Measurements from ENCODE around the gene EP300.

Gene EP300

DNA sequence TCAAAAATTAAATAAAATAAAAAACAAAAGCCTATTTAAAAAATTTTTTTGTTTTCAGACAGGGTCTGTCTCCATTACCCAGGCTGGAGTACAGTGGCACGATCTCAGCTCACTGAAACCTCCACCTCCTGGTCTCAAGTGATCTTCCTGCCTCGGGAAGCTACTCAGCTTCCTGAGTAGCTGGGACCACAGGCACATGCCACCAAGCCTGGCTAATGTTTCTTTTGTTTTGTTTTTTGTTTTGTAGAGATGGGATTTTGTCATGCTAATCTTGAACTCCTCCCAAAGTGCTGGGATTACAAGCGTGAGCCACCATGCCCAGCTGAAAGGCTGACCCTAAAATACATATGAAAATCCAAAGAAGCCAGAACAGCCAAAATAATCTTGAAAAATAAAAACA is 92.3 kb downstream of the EP300 start:
- 0 out of 2 replicates have a peak overlapping the region, but pooled peaks have one; percentile 6 for H3K9ac ChIP-seq (ENCODE audit: low read depth, low read length)
- no peaks in the 10 kb centered on the region for H3K9me3 ChIP-seq (ENCODE audit: insufficient read depth, low read depth, low read length)
- H3K36me3 ChIP-seq (ENCODE audit: insufficient read depth, low read length) = peaks cover 10% of the 10 kb centered on the region
- H3K4me3 ChIP-seq (ENCODE audit: low read length) = no peak overlapping the region
- no peaks in the 10 kb centered on the region for H3K27me3 ChIP-seq (ENCODE audit: insufficient read depth, low read length)
- H3K27ac ChIP-seq (ENCODE audit: low read depth, low read length) = peak overlapping the region; percentile 82
- WGBS = 8% methylated on average over 3 of the region's 3 CpGs
- peaks cover 13% of the 10 kb centered on the region for H3K4me1 ChIP-seq (ENCODE audit: insufficient read depth, low read length)

DNA sequence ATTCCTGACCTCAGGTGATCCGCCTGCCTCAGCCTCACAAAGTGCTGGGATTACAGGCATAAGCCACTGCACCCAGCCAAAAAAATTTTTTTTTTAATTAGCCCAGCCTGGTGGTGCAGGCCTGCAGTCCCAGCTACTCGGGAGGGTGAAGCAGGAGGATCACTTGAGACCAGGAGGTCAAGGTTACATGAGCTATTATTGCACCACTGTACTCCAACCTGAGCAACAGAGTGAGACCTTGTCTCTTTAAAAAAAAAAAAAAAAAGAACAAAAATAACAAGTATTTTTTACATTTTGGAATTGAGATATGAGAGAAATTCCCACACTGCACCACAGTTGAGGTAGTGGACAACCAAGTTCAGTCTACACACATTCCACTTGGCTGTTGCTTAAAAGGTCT is 99.1 kb downstream of the EP300 start:
- 93% methylated on average over 2 of the region's 2 CpGs for WGBS
- Histone ChIP-seq H3K36me3 (ENCODE audit: insufficient read depth, low read length) (no peaks in the 10 kb centered on the region), H3K9me3 (ENCODE audit: insufficient read depth, low read depth, low read length) (no peaks in the 10 kb centered on the region), H3K27me3 (ENCODE audit: insufficient read depth, low read length) (peaks cover 8% of the 10 kb centered on the region), H3K4me3 (ENCODE audit: low read length) (no peak overlapping the region), H3K27ac (ENCODE audit: low read depth, low read length) (no peak overlapping the region), H3K4me1 (ENCODE audit: insufficient read depth, low read length) (no peaks in the 10 kb centered on the region), H3K9ac (ENCODE audit: low read depth, low read length) (no peak overlapping the region)

GRCh38 chr22:41193829-41194228 is 101.4 kb downstream of the EP300 start:
- H3K36me3 ChIP-seq (ENCODE audit: insufficient read depth, low read length) = no peaks in the 10 kb centered on the region
- WGBS = 95% methylated on average over 6 of the region's 6 CpGs
- no peak overlapping the region for H3K4me3 ChIP-seq (ENCODE audit: low read length)
- no peak overlapping the region for H3K27ac ChIP-seq (ENCODE audit: low read depth, low read length)
- no peaks in the 10 kb centered on the region for H3K9me3 ChIP-seq (ENCODE audit: insufficient read depth, low read depth, low read length)
- peaks cover 30% of the 10 kb centered on the region for H3K27me3 ChIP-seq (ENCODE audit: insufficient read depth, low read length)
- no peak overlapping the region for H3K9ac ChIP-seq (ENCODE audit: low read depth, low read length)
- H3K4me1 ChIP-seq (ENCODE audit: insufficient read depth, low read length) = peaks cover 4% of the 10 kb centered on the region; the same call in 1 of the 2 replicates

- Histone ChIP-seq H3K4me3 (ENCODE audit: low read length) (peak overlapping the region; percentile 77), H3K27me3 (ENCODE audit: insufficient read depth, low read length) (peaks cover 45% of the 10 kb centered on the region), H3K36me3 (ENCODE audit: insufficient read depth, low read length) (no peaks in the 10 kb centered on the region), H3K9me3 (ENCODE audit: insufficient read depth, low read depth, low read length) (no peaks in the 10 kb centered on the region), H3K27ac (ENCODE audit: low read depth, low read length) (no peak overlapping the region), H3K4me1 (ENCODE audit: insufficient read depth, low read length) (peaks cover 4% of the 10 kb centered on the region; the same call in 1 of the 2 replicates), H3K9ac (ENCODE audit: low read depth, low read length) (peak overlapping the region; percentile 25; the same call in 1 of the 2 replicates)
- WGBS = under 1% methylated on average over 91 of the region's 91 CpGs
These were observed 104.9 kb downstream of the EP300 start for GRCh38 chr22:41197038-41197972.

- Histone ChIP-seq H3K27ac (ENCODE audit: low read depth, low read length) (no peak overlapping the region), H3K4me3 (ENCODE audit: low read length) (peak overlapping the region; percentile 77)
- WGBS = 7% methylated on average over 9 of the region's 9 CpGs
These were observed 105.7 kb downstream of the EP300 start for GRCh38 chr22:41198027-41198580.

GRCh38 chr22:41201141-41201540 is 108.7 kb downstream of the EP300 start:
- Histone ChIP-seq H3K4me1 (ENCODE audit: insufficient read depth, low read length) (peaks cover 4% of the 10 kb centered on the region; the same call in 1 of the 2 replicates), H3K4me3 (ENCODE audit: low read length) (no peak overlapping the region), H3K27me3 (ENCODE audit: insufficient read depth, low read length) (peaks cover 40% of the 10 kb centered on the region), H3K36me3 (ENCODE audit: insufficient read depth, low read length) (no peaks in the 10 kb centered on the region), H3K9me3 (ENCODE audit: insufficient read depth, low read depth, low read length) (no peaks in the 10 kb centered on the region), H3K27ac (ENCODE audit: low read depth, low read length) (no peak overlapping the region), H3K9ac (ENCODE audit: low read depth, low read length) (no peak overlapping the region)
- 88% methylated on average over 10 of the region's 10 CpGs for WGBS

More at GRCh38 chr22:41198027-41198580, 105.7 kb downstream of the EP300 start:
- Histone ChIP-seq H3K27me3 (ENCODE audit: insufficient read depth, low read length) (peaks cover 45% of the 10 kb centered on the region), H3K9me3 (ENCODE audit: insufficient read depth, low read depth, low read length) (no peaks in the 10 kb centered on the region), H3K9ac (ENCODE audit: low read depth, low read length) (no peak overlapping the region), H3K4me1 (ENCODE audit: insufficient read depth, low read length) (peaks cover 4% of the 10 kb centered on the region; the same call in 1 of the 2 replicates), H3K36me3 (ENCODE audit: insufficient read depth, low read length) (no peaks in the 10 kb centered on the region)

DNA sequence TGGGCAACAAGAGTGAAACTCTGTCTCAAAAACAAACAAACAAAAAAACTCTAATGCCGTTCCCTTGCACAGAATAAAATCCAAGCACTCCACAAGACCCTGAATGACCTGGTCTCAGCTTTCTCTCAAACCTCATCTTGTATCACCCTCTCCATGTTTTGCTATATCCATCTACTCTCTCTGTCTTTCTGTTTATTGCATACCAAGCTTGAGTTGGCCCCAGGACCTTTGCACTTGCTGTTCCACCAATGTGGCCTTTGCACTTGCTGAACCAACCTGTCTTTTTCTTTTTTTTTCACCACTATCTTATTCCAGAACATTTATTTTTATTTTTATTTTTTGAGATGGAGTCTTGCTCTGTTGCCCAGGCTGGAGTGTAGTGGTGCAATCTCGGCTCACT is 110.7 kb downstream of the EP300 start:
- H3K9ac ChIP-seq (ENCODE audit: low read depth, low read length) = no peak overlapping the region
- peaks cover 22% of the 10 kb centered on the region for H3K27me3 ChIP-seq (ENCODE audit: insufficient read depth, low read length)
- WGBS = 98% methylated on average over 2 of the region's 2 CpGs
- no peaks in the 10 kb centered on the region for H3K9me3 ChIP-seq (ENCODE audit: insufficient read depth, low read depth, low read length)
- H3K4me1 ChIP-seq (ENCODE audit: insufficient read depth, low read length) = 0 out of 2 replicates have a peak, but pooled peaks cover under 1% of the 10 kb centered on the region
- no peak overlapping the region for H3K27ac ChIP-seq (ENCODE audit: low read depth, low read length)
- no peak overlapping the region for H3K4me3 ChIP-seq (ENCODE audit: low read length)
- 0 out of 2 replicates have a peak, but pooled peaks cover 2% of the 10 kb centered on the region for H3K36me3 ChIP-seq (ENCODE audit: insufficient read depth, low read length)

- no peak overlapping the region for H3K27ac ChIP-seq (ENCODE audit: low read depth, low read length)
- H3K9ac ChIP-seq (ENCODE audit: low read depth, low read length) = no peak overlapping the region
- H3K36me3 ChIP-seq (ENCODE audit: insufficient read depth, low read length) = 0 out of 2 replicates have a peak, but pooled peaks cover 2% of the 10 kb centered on the region
- peaks cover 13% of the 10 kb centered on the region for H3K27me3 ChIP-seq (ENCODE audit: insufficient read depth, low read length)
- H3K4me1 ChIP-seq (ENCODE audit: insufficient read depth, low read length) = no peaks in the 10 kb centered on the region
- H3K9me3 ChIP-seq (ENCODE audit: insufficient read depth, low read depth, low read length) = no peaks in the 10 kb centered on the region
- WGBS = 59% methylated on average over 4 of the region's 6 CpGs
- H3K4me3 ChIP-seq (ENCODE audit: low read length) = no peak overlapping the region
These were observed 111.7 kb downstream of the EP300 start for GRCh38 chr22:41204066-41204465.

DNA sequence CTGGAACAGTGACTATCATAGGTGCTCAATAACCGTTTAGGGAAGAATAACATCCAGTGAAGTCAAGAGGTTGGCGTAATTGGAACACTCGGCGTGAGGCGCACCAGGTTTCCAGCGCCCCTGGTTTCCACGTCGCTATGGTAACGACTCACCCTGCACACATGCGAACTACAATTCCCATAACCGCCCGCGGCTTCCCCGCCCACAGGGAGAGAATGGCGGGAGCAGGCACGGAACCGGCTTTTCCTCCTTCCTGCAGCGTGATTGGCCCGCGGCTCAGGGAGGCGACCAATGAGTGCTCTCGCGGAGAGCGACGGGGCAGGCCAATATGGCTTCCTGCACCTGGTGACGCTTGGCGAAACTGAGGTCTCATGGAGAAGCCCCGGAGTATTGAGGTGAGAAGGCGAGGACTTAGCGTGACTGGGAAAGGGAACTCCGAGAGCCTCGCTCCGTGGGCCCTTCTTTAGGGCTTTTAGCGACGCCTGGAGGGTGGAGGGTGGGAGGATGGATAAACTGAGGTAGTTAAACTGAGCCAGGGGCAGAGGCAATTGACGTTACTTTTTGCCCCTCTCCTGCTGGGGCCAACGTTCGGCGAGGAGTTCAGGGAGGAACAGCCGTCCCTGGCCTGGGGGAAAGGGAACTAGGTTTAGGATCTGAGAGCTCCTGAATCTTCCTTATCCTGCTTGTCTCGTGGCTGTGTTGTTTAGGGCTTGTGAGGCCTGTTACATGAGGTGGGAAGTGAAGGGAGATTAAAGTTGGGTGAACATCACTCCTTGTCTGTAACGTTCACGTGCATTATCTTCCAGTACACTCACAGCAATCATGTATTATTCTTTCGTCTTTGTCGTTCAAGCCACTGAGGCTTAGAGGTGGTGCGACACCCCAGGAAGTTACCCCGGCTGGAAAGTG is 112.9 kb downstream of the EP300 start, which contains the start of gene L3MBTL2:
L3MBTL2 (plus strand) TSS at position 321 of the 909 bp plus-strand sequence; CDS start at position 372, 51 bp downstream.
- Histone ChIP-seq H3K36me3 (ENCODE audit: insufficient read depth, low read length) (peaks cover 10% of the 10 kb centered on the region), H3K4me1 (ENCODE audit: insufficient read depth, low read length) (no peaks in the 10 kb centered on the region), H3K9me3 (ENCODE audit: insufficient read depth, low read depth, low read length) (no peaks in the 10 kb centered on the region), H3K27me3 (ENCODE audit: insufficient read depth, low read length) (peaks cover 3% of the 10 kb centered on the region; the same call in 1 of the 2 replicates), H3K27ac (ENCODE audit: low read depth, low read length) (peak within 1 kb of the TSS; percentile 76), H3K9ac (ENCODE audit: low read depth, low read length) (peak within 1 kb of the TSS; percentile 91), H3K4me3 (ENCODE audit: low read length) (peak within 1 kb of the TSS; percentile 83)
- 4% methylated on average over 47 of the region's 47 CpGs for WGBS

- WGBS = 95% methylated on average over 8 of the region's 9 CpGs
- Histone ChIP-seq H3K9ac (ENCODE audit: low read depth, low read length) (no peak overlapping the region), H3K9me3 (ENCODE audit: insufficient read depth, low read depth, low read length) (no peaks in the 10 kb centered on the region), H3K36me3 (ENCODE audit: insufficient read depth, low read length) (peaks cover 16% of the 10 kb centered on the region), H3K27me3 (ENCODE audit: insufficient read depth, low read length) (no peaks in the 10 kb centered on the region; the same call in 1 of the 2 replicates), H3K4me1 (ENCODE audit: insufficient read depth, low read length) (no peaks in the 10 kb centered on the region), H3K27ac (ENCODE audit: low read depth, low read length) (no peak overlapping the region), H3K4me3 (ENCODE audit: low read length) (no peak overlapping the region)
These were observed 114.3 kb downstream of the EP300 start for GRCh38 chr22:41206719-41207118.
